Ishikawa (cell line): Measurements from ENCODE around the gene TXNIP.

Source experiments
- CREB1 ChIP-seq: IDR thresholded peaks from 2 replicates; pipeline ENCODE4 v1.6.1; 2012; ENCODE audit warnings: low read depth
- EGR1 ChIP-seq: IDR thresholded peaks from 2 replicates; pipeline ENCODE4 v1.6.1; 2012
- EP300 ChIP-seq: IDR thresholded peaks from 2 replicates; pipeline ENCODE4 v1.6.1; 2012; ENCODE audit warnings: borderline replicate concordance
- RAD21 ChIP-seq: IDR thresholded peaks from 2 replicates; pipeline ENCODE4 v1.6.1; 2012; ENCODE audit warnings: low read depth
- TAF1 ChIP-seq: IDR thresholded peaks from 2 replicates; pipeline ENCODE4 v1.6.1; 2012; ENCODE audit warnings: low read depth, mild to moderate bottlenecking
- TCF12 ChIP-seq: IDR thresholded peaks from 2 replicates; pipeline ENCODE4 v1.6.1; 2012; ENCODE audit warnings: low read depth
- TF ChIP-seq, protein P1 (sequence below): IDR thresholded peaks from 2 replicates; pipeline ENCODE4 v1.6.1; 2012
- TF ChIP-seq, protein P2 (sequence below): IDR thresholded peaks from 2 replicates; pipeline ENCODE4 v1.6.1; 2012

GRCh38 chr1:145942871-145943270 is 53.5 kb downstream of the TXNIP start:
- TF ChIP-seq, protein P1, sequence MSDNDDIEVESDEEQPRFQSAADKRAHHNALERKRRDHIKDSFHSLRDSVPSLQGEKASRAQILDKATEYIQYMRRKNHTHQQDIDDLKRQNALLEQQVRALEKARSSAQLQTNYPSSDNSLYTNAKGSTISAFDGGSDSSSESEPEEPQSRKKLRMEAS, result no peak
- TF ChIP-seq TCF12 (no peak), TAF1 (no peak), EP300 (no peak), CREB1 (no peak), RAD21 (no peak), EGR1 (no peak)
- TF ChIP-seq, protein P2, sequence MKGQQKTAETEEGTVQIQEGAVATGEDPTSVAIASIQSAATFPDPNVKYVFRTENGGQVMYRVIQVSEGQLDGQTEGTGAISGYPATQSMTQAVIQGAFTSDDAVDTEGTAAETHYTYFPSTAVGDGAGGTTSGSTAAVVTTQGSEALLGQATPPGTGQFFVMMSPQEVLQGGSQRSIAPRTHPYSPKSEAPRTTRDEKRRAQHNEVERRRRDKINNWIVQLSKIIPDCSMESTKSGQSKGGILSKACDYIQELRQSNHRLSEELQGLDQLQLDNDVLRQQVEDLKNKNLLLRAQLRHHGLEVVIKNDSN, result no peak
